Coronary artery (tissue), 2 donors: ENCODE measurements around the gene CCNG1.

Experiments used
- DNase-seq: peaks from one replicate; pipeline ENCODE4 v3.0.0-alpha.2; 2017; ENCODE audit warnings: low spot score
- H3K27ac ChIP-seq, 2 donors: fragments of 200-600 bp; sonication (generic); one replicate each; pipeline ENCODE4 v1.5.1; 2016 to 2019
- H3K4me3 ChIP-seq: fragments of 200-600 bp; sonication (generic); 2 replicates; pipeline ENCODE4 v1.5.1; 2016; ENCODE audit warnings: mild to moderate bottlenecking, moderate library complexity
- TF ChIP-seq, protein P1 (sequence below): fragments of 200-600 bp; sonication (generic); IDR thresholded peaks from one replicate; pipeline ENCODE4 v1.5.1; 2019; ENCODE audit warnings: antibody characterized with exemption

Gene CCNG1

DNA sequence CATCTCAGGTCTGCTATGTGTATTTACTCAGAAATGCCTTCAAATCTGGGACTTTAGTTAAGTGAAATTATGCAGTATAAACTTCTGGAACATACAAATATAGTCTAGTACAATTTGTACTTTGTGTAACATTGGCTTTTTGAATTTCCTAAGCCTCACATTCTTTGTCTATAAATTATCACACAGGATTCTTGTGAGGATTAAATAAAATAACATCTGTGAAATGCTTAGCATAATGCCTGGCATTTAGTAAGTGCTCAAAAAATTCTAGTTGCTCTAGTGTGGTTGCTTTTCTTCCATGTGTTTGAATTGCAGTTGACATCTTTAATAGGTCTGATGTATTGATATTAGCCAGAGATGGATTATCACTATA, 25.7 kb downstream of the CCNG1 start:
- TF ChIP-seq, protein P1, sequence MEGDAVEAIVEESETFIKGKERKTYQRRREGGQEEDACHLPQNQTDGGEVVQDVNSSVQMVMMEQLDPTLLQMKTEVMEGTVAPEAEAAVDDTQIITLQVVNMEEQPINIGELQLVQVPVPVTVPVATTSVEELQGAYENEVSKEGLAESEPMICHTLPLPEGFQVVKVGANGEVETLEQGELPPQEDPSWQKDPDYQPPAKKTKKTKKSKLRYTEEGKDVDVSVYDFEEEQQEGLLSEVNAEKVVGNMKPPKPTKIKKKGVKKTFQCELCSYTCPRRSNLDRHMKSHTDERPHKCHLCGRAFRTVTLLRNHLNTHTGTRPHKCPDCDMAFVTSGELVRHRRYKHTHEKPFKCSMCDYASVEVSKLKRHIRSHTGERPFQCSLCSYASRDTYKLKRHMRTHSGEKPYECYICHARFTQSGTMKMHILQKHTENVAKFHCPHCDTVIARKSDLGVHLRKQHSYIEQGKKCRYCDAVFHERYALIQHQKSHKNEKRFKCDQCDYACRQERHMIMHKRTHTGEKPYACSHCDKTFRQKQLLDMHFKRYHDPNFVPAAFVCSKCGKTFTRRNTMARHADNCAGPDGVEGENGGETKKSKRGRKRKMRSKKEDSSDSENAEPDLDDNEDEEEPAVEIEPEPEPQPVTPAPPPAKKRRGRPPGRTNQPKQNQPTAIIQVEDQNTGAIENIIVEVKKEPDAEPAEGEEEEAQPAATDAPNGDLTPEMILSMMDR, result no peak
- H3K4me3 ChIP-seq, result no peak overlapping the region
- H3K27ac ChIP-seq, result no peak overlapping the region
- DNase-seq, result no peak

DNA sequence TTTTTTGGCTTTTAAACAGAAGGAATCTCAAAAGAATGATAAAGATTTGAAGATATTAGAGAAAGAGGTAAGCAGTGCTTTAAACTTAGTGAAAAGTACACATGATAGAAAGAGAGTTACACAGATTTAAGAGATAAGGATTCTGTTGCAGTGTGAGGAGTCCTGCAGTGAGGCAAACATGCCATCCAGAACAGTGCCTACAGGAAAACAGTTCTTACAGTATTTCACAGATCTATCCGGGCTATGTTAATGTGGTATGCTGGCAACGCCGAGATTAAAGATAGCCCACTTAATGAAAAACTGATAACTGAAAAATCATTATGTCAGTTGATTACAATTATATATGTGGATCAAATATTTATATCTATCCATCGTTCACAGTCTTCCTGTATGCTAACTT, 30.3 kb downstream of the CCNG1 start:
- TF ChIP-seq, protein P1, result no peak
- no peak for DNase-seq
- Histone ChIP-seq H3K4me3 (no peak overlapping the region), H3K27ac (no peak overlapping the region)

DNA sequence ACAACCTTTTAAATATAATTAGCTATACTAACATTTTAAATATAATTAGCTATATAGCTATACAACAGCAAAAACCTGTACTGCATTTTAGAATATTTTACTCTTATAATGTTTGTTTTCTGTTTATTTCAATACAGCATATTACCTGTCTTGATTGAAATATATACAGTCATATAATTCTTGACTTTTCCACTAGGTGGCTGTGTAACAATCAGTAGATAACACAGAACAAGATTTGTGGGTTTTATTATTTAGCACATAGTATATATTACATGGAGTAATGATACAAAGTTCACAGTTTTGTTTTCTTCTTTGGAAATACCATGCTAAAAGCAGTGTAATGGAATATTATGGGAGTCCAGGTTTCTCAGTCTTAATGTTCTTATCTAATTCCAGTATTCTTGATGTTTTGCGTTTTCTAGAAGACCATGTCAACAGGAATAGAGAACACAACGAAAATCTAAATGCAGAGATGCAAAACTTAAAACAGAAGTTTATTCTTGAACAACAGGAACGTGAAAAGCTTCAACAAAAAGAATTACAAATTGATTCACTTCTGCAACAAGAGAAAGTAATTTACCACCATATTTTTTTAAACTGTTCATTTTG, 36.3 kb downstream of the CCNG1 start:
- TF ChIP-seq, protein P1, result no peak
- DNase-seq, result no peak
- Histone ChIP-seq H3K27ac (no peak overlapping the region), H3K4me3 (no peak overlapping the region)

DNA sequence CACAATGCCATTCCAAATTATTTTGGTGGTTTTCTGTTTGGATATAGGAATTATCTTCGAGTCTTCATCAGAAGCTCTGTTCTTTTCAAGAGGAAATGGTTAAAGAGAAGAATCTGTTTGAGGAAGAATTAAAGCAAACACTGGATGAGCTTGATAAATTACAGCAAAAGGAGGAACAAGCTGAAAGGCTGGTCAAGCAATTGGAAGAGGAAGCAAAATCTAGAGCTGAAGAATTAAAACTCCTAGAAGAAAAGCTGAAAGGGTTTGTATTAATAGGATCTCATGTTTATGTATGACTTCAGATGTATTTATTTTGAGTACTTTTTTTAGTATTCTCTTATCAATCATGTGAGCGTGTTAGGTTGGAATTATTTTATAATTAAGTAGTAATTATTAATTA, 38.0 kb downstream of the CCNG1 start:
- no peak for DNase-seq
- TF ChIP-seq, protein P1, result no peak
- no peak overlapping the region for H3K4me3 ChIP-seq
- H3K27ac ChIP-seq, result no peak overlapping the region

DNA sequence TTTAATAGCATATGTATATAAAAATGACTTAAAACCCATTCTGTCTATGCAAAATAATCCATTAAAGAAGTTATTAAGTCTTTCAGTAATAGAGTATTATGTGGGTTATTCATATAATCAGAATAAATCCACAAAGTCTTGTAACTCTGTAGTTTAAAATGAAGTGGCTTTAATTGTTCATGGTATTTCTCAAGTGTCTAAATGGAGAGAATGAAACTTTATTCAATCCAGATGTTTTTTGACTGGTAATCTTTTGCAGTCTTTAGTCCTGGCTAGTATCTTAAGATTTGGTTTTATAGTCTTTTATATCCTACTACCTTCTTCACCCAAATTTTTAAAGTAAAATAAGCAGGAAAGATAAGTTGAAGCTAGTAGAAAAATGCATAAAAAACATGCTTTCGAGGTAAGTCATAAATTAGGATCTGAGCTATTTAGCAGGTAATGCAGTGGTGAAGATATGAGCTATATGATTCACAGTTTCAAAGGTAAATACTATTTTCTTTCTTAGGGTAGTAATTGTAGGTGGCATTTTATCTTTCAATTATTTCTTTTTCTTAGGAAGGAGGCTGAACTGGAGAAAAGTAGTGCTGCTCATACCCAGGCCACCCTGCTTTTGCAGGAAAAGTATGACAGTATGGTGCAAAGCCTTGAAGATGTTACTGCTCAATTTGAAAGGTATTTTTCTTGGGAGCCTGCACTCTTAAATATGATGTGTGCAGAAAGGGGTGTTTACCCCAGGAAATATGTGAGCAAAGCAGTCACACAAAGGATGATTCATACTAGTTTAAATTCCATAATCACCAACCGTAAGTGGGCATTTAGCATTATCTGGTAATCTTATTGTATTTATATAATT, 41.0 kb downstream of the CCNG1 start:
- Histone ChIP-seq H3K4me3 (no peak overlapping the region), H3K27ac (no peak overlapping the region)
- DNase-seq, result no peak
- TF ChIP-seq, protein P1, result no peak

DNA sequence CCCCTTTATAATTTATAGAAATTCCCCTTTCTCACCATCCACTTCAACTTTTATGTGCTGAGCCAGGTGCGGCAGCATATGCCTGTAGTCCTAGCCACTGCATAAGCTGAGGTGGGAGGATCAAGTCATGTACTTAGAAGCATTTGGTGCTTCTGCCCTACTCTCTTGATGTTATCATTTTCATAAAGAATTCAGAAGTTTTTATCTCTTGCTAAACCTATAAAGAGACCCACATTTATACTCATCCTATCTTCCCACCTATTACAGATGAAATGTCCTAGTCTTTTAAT, 41.5 kb downstream of the CCNG1 start:
- DNase-seq, result no peak
- TF ChIP-seq, protein P1, result no peak

DNA sequence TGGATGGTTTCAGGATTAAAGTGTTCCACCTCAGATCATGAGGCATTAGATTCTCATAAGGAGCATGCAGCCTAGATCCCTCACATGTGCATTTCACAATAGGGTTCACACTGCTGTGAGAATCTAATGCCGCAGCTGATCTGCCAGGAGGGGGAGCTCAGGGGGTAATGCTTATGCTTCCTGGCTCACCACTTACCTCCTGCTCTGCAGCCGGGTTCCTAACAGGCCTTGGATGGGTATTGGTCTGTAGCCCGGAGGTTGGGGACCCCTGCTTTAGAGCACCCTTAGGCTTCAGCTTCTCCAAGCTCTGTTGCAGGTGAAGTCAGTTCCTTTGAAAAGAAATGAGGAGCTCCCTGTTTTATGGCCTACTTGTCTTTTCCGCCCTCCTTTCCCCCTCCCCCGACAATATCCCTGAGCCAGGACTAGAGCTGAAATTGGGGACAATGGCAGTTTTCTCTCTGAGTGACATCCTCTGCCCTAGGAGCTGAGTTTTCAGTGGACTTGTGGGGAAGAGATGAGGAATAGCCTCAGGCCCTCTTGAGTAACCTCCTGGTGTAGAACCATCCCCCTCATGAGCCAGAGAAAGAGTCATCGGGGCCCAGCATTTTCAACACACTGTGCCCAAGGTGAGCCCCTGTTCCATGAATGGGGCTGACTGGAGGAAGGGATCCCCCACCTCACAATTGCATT, 51.8 kb downstream of the CCNG1 start:
- TF ChIP-seq, protein P1, result no peak
- Histone ChIP-seq H3K4me3 (no peak overlapping the region), H3K27ac (no peak overlapping the region)
- DNase-seq, result no peak

More for the DNA sequence above, 41.5 kb downstream of the CCNG1 start:
- H3K27ac ChIP-seq, result no peak overlapping the region
- no peak overlapping the region for H3K4me3 ChIP-seq
